22Rv1 (cell line): Measurements from ENCODE around the gene WDR86.

Experiments
- H3K27ac ChIP-seq: fragments of 450-650 bp; 2 replicates; pipeline ENCODE4 v1.5.1; 2017
- ZFX ChIP-seq: fragments of 450-650 bp; IDR thresholded peaks from 2 replicates; pipeline ENCODE4 v1.6.1; 2017; ENCODE audit warnings: antibody characterized with exemption, borderline replicate concordance
- TF ChIP-seq, protein P1 (sequence below): fragments of 450-650 bp; IDR thresholded peaks from 2 replicates; pipeline ENCODE4 v1.5.1; 2017; ENCODE audit warnings: mild to moderate bottlenecking

Gene WDR86

DNA sequence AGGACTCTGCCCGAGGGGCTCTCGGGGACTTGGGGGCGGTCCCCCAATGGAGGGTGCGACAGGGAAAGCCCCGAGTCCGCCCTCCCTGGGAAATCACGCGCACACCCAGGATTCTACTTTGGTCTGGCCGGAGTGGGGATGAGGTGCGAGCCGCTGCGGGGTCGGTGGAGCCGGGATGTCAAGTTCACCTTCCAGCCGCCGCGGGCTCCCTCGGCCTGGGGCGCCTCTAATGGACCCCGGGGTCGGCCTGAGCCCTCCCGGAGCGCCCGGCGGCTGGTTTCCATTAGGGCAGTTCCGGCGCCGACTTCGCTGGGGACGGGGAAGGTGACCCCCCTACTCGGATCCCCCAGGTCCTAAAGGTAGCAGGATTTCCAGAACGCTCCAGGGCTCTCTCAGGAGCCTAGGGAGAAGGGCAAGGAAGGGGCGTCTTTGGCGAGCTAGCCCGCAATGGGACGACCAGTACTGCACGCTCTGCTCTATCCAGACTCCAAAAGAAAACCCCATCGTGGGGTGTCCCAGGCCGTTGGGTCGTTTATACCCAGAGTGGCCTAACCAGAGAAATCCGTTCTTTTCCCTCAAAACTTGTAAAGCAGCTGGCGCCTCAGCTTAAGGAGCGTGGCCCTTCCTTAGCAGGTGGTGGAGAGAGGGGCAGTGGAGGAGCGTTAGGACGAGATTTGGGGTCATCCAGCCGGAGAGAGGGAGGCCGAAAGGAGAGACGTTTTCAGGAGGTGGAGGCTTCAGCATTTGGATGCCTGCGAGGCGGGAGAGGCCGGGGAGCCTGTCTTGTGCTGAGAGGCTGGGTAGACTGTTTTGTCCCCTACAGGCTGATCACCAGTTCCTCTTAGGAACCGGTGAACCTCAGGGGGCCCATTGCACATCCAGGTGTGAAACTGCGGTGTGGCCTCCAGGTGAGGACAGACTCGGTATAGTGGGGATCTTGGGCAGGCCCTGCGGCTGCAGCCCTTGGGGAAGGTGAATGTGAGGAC lies 860 bp upstream of the WDR86 start:
- H3K27ac ChIP-seq = no peak overlapping the region
- TF ChIP-seq ZFX = no peak
- TF ChIP-seq, protein P1, sequence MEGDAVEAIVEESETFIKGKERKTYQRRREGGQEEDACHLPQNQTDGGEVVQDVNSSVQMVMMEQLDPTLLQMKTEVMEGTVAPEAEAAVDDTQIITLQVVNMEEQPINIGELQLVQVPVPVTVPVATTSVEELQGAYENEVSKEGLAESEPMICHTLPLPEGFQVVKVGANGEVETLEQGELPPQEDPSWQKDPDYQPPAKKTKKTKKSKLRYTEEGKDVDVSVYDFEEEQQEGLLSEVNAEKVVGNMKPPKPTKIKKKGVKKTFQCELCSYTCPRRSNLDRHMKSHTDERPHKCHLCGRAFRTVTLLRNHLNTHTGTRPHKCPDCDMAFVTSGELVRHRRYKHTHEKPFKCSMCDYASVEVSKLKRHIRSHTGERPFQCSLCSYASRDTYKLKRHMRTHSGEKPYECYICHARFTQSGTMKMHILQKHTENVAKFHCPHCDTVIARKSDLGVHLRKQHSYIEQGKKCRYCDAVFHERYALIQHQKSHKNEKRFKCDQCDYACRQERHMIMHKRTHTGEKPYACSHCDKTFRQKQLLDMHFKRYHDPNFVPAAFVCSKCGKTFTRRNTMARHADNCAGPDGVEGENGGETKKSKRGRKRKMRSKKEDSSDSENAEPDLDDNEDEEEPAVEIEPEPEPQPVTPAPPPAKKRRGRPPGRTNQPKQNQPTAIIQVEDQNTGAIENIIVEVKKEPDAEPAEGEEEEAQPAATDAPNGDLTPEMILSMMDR = no peak

DNA sequence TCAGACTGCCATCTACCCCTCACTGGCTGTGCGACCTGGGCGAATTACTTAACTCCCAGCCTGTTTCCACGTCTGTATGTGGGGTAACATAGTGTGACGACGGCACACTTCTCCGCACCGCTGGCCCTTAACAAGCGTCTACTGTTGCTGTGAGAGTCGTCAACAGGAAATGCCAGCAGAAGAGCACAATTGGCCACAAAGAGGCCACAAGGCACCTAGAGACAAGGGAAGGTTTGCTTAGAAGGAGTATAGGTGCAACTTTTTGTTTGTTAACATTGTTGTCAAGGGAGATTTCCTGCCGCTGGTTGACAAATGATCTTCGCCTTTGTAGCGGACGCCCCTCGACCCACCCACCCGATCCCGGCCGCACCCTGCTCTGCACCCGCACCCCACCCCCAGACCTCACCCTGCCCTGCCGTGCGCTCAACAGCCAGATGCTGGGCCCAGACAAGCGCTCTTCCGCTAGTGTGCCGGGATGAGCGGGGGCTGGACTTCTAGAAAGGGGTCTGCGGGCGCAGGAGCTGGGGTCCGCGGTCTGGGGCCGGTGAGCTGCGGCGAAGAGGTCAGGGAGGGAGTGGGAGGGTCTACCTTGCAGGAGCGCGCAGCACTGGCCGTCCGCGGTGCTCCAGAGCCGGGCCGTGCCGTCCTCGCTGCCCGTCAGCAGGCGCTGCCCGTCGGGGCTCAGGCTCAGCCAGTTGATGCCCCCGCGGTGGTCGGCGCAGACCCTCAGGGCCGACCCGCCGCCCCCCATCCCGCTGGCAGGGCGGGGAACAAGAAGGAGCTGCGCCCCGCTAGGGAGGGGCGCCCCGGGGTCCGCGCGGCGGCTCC lies 785 bp downstream of the WDR86 start:
- no peak overlapping the region for H3K27ac ChIP-seq
- TF ChIP-seq, protein P1 = no peak
- TF ChIP-seq ZFX = no peak

DNA sequence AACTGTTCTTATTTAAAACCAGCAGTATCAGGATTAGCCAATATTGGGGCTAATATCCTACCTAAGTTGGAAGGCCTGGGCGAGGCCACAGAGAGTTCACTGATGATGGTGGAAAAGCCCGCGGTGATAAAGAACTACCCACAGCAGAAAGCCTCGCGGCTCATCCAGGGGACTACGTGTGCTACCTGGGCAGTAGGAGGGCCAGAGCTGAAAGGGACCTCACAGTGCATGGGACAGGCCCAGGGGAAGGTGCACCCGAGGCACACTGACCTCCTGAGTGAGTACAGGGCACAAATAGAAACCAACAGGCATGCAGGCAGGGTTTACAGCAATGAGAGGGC lies 1.4 kb downstream of the WDR86 start:
- no peak overlapping the region for H3K27ac ChIP-seq
- no peak for TF ChIP-seq ZFX
- TF ChIP-seq, protein P1 = no peak

DNA sequence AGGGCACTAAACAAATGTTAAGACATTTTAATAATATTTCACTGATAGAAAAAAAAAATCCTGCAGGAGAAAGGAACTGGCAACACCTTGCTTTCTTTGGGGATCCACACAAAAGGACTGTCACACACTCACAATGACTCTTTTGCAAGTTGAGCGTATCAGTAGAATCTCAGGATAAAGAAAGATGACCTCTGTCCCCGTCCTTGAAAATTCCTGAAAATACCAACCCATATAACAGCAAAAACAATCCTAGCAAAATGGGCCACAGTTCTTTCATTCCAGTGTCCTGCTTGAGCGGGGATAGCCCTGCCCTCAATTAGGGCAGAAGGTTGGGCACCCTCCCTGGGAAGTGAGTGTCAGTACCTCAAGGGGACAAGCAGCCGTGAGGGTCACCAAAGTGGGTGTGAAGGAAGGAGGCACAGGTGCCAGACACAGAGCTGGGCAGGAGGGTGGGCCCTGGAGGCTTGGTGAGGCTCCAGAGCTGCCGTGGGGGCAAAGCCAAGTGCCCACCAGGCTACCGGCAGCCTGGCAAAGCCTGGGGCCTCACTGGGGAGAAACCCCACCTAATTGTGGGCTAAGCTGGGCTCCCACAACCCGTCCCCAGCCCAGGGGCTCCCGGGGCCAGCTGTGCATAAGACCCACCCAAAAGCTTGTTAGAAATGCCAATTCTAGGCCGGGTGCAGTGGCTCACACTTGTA lies 2.8 kb downstream of the WDR86 start:
- H3K27ac ChIP-seq = no peak overlapping the region
- TF ChIP-seq, protein P1 = no peak
- no peak for TF ChIP-seq ZFX

DNA sequence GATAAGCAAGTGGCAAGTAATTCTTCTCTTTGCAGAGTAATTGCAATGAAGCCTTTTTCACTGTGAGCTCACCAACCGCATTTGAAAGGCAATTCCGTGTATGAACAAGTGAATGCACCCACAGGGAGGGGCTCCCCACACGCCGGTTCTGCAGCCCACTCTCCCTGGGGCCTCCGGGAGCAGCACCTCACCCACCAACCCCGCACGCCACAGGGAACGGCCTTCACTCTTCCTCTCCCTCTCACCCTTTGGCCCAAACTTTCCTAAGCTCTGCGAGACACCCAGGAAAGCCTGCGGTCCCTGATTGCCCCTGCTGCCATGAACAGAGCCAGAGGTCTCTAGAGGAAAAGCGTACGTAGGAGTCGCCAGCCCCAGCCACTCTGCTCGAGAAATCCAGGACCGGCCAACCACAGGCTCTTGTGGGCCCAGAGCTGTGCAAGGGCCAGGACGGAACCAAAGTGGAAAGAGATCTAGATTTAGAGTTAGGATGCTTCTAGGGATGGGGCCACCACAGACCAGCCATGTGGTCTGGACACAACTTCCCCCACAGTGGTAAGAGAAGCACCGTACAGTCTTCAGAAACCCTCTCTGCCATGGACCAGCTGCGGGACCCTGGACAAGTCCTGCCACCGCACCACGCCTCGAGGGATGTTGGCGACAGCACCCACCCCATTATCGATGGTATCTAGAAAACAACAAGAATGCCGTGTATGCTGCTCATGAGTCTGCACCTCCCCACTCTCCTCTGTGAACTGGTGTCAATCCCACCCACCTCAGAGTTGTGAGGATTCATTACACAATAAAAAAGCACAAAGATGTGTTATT lies 3.6 kb downstream of the WDR86 start:
- TF ChIP-seq, protein P1 = no peak
- TF ChIP-seq ZFX = no peak
- no peak overlapping the region for H3K27ac ChIP-seq

DNA sequence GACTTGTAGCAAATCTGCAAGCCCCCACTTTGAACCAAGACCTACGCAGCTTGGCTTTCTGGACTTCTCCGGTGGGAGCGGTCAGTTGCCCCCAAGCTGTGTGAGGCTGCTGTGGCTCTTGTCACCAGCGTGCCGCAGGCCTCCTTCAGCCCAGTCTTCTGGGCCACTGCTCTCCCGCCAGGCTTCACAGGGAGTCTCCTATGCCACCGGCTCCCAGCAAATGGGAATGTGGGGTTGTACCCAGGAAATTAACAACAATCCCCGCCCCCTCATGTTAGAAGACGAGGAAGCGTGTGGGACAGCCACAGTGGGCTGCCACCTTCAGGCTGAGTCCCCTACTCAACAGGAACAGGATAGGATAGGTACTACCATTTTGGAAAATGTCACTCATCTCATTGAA lies 4.2 kb downstream of the WDR86 start:
- H3K27ac ChIP-seq = no peak overlapping the region
- no peak for TF ChIP-seq ZFX
- TF ChIP-seq, protein P1 = no peak
